K562 (cell line): ENCODE measurements around the gene IRX2.

Experiments used
- CTCF ChIP-seq, 3 experiments: IDR thresholded peaks in 2 of 3; conservative IDR thresholded peaks in 1 of 3; 2 replicates each; pipeline ENCODE4 v1.5.1; 2011 to 2012; ENCODE audit warnings: low read length in 3 of 3, mild to moderate bottlenecking in 3 of 3, control low read depth in 2 of 3, improper control_type of control experiment in 1 of 3, inconsistent platforms in 1 of 3, low read depth in 1 of 3, mixed read lengths in 1 of 3, moderate library complexity in 1 of 3; ENCODE audit not compliant: insufficient read depth in 2 of 3
- EP300 ChIP-seq: IDR thresholded peaks from 2 replicates; pipeline ENCODE4 v1.6.1; 2012; ENCODE audit warnings: low read length, improper control_type of control experiment
- FOXA3 ChIP-seq, 2 experiments: fragments of 450-650 bp in 1 of 2; sonication (generic) in 1 of 2; formaldehyde crosslinking; IDR thresholded peaks in 1 of 2; conservative IDR thresholded peaks in 1 of 2; 2 replicates each; pipeline versions ENCODE4 v1.4.0 to v1.8.0; 2020 to 2022; ENCODE audit warnings: mild to moderate bottlenecking in 2 of 2, missing genetic modification reagents in 1 of 2
- JUND ChIP-seq, 2 experiments: IDR thresholded peaks; 2 replicates in 1 of 2; 3 replicates in 1 of 2; pipeline ENCODE4 v1.6.1; 2011; ENCODE audit warnings: borderline replicate concordance in 2 of 2, low read depth in 2 of 2, low read length in 2 of 2, improper control_type of control experiment in 1 of 2, missing biosample characterization in 1 of 2, missing genetic modification characterization in 1 of 2, missing genetic modification reagents in 1 of 2
- POLR2AphosphoS2 ChIP-seq: IDR thresholded peaks from 2 replicates; pipeline ENCODE4 v1.6.1; 2012; ENCODE audit warnings: low read length, improper control_type of control experiment
- POLR2AphosphoS5 ChIP-seq: IDR thresholded peaks from 2 replicates; pipeline ENCODE4 v1.6.1; 2011; ENCODE audit warnings: mild to moderate bottlenecking, low read depth, low read length, moderate library complexity; ENCODE audit not compliant: control insufficient read depth, insufficient read depth
- PPARD ChIP-seq: fragments of 250-450 bp; sonication (Bioruptor Pico); IDR thresholded peaks from 2 replicates; pipeline ENCODE4 v1.8.0; 2022; ENCODE audit warnings: inconsistent platforms, mild to moderate bottlenecking, moderate library complexity
- RFX5 ChIP-seq: IDR thresholded peaks from 2 replicates; pipeline ENCODE4 v1.6.1; 2011; ENCODE audit warnings: low read depth, mild to moderate bottlenecking, improper control_type of control experiment, low read length
- TF ChIP-seq, protein P1 (sequence below): fragments of 200-800 bp; sonication (Bioruptor generic); IDR thresholded peaks from 2 replicates; pipeline ENCODE4 v1.6.1; 2016; ENCODE audit warnings: missing genetic modification characterization, missing compliant biosample characterization
- TF ChIP-seq, protein P2 (sequence below), 2 experiments: IDR thresholded peaks; 2 replicates each; pipeline ENCODE4 v1.6.1; 2011; ENCODE audit warnings: borderline replicate concordance in 1 of 2, control low read depth in 1 of 2, low read depth in 1 of 2, low read length in 1 of 2, mild to moderate bottlenecking in 1 of 2, mixed read lengths in 1 of 2, moderate library complexity in 1 of 2; ENCODE audit not compliant: insufficient read depth in 1 of 2, insufficient read length in 1 of 2, poor library complexity in 1 of 2, severe bottlenecking in 1 of 2; ENCODE audit errors: extremely low read depth in 1 of 2
- TF ChIP-seq, protein P3 (sequence below): sonication (generic); formaldehyde crosslinking; IDR thresholded peaks from 2 replicates; pipeline ENCODE4 v1.8.1; 2022; ENCODE audit warnings: missing genetic modification reagents

DNA sequence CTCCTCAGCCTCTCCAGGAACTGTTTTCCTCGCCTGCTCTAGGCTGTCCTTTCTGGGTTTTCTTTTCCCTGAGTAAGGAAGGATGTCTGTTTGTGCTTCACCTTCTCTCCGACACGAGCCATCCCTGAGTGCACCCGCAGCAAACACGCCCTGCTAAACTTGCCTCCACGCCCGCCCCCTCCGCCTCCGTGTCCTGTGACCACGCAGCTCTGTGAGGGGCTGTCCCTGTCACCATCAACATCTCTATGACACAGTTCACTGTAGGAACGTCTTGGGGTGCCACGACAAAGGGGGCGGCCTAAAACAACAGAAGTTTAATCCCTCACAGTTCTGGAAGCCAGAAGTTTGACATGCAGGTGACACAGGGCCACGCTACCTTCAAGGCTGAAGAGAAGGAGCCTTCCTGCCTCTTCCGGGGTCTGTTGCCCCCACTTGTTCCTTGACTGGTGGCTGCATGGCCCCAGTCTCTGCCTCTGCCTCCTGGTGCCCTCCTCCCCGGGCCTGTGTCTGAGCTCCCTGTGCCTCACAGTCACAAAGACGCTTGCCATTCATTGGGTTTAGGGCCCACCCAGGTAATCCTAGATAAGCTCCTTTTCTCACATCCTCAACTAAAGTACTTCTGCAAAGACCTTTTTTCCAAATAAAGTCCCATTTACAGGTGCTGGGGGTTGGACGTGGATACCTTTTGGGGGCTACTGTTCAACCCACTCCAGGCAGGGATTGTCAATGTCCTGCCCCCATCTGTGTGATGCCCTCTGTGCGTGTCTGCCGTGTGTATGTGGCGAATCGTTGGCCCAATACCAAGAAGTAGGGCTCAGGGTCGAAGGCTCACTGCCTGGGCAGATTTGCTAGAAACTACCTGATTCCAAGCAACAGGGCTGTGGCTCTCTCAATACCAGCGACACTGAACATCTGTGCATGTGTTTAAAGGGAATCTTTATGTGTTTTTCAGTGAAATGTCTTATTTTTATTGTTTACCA, 39.7 kb downstream of the IRX2 start:
- TF ChIP-seq CTCF (IDR thresholded peaks at IDR 0.05 in 2 of 3, conservative IDR thresholded peaks at IDR 0.05 in 1 of 3; ENCODE audit: insufficient read depth in 2 of 3, low read depth in 1 of 3, low read length in 3 of 3) (no peak), EP300 (no peak), POLR2AphosphoS5 (no peak), RFX5 (no peak), FOXA3 (CRISPR knock-in tag; conservative IDR thresholded peaks at IDR 0.05 in 1 of 2, IDR thresholded peaks at IDR 0.05 in 1 of 2) (no peak), PPARD (CRISPR knock-in tag) (no peak), POLR2AphosphoS2 (no peak), JUND (IDR thresholded peaks at IDR 0.05; ENCODE audit: borderline replicate concordance, low read depth, low read length) (no peak), JUND (tag; IDR thresholded peaks at IDR 0.05; ENCODE audit: borderline replicate concordance, low read depth, low read length) (no peak)
- TF ChIP-seq, protein P1, sequence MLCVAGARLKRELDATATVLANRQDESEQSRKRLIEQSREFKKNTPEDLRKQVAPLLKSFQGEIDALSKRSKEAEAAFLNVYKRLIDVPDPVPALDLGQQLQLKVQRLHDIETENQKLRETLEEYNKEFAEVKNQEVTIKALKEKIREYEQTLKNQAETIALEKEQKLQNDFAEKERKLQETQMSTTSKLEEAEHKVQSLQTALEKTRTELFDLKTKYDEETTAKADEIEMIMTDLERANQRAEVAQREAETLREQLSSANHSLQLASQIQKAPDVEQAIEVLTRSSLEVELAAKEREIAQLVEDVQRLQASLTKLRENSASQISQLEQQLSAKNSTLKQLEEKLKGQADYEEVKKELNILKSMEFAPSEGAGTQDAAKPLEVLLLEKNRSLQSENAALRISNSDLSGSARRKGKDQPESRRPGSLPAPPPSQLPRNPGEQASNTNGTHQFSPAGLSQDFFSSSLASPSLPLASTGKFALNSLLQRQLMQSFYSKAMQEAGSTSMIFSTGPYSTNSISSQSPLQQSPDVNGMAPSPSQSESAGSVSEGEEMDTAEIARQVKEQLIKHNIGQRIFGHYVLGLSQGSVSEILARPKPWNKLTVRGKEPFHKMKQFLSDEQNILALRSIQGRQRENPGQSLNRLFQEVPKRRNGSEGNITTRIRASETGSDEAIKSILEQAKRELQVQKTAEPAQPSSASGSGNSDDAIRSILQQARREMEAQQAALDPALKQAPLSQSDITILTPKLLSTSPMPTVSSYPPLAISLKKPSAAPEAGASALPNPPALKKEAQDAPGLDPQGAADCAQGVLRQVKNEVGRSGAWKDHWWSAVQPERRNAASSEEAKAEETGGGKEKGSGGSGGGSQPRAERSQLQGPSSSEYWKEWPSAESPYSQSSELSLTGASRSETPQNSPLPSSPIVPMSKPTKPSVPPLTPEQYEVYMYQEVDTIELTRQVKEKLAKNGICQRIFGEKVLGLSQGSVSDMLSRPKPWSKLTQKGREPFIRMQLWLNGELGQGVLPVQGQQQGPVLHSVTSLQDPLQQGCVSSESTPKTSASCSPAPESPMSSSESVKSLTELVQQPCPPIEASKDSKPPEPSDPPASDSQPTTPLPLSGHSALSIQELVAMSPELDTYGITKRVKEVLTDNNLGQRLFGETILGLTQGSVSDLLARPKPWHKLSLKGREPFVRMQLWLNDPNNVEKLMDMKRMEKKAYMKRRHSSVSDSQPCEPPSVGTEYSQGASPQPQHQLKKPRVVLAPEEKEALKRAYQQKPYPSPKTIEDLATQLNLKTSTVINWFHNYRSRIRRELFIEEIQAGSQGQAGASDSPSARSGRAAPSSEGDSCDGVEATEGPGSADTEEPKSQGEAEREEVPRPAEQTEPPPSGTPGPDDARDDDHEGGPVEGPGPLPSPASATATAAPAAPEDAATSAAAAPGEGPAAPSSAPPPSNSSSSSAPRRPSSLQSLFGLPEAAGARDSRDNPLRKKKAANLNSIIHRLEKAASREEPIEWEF (CRISPR knock-in tag) = no peak
- TF ChIP-seq, protein P2, sequence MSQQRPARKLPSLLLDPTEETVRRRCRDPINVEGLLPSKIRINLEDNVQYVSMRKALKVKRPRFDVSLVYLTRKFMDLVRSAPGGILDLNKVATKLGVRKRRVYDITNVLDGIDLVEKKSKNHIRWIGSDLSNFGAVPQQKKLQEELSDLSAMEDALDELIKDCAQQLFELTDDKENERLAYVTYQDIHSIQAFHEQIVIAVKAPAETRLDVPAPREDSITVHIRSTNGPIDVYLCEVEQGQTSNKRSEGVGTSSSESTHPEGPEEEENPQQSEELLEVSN (IDR thresholded peaks at IDR 0.05; ENCODE audit: borderline replicate concordance in 1 of 2, extremely low read depth in 1 of 2, insufficient read depth in 1 of 2, insufficient read length in 1 of 2, low read depth in 1 of 2, low read length in 1 of 2, poor library complexity in 1 of 2, severe bottlenecking in 1 of 2) = no peak
- TF ChIP-seq, protein P3, sequence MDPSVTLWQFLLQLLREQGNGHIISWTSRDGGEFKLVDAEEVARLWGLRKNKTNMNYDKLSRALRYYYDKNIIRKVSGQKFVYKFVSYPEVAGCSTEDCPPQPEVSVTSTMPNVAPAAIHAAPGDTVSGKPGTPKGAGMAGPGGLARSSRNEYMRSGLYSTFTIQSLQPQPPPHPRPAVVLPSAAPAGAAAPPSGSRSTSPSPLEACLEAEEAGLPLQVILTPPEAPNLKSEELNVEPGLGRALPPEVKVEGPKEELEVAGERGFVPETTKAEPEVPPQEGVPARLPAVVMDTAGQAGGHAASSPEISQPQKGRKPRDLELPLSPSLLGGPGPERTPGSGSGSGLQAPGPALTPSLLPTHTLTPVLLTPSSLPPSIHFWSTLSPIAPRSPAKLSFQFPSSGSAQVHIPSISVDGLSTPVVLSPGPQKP (CRISPR knock-in tag) = no peak
